Measurements from ENCODE around the gene MTRR. TPM values are rescaled to one million over a fixed set of nuclear protein-coding genes. Genes with fewer than 3 reads are reported as not detected.

The MTRR gene
- polyA plus RNA-seq, 1 of the 3 experiments (the other 2 are of a cell fraction) = 18.4 TPM

DNA sequence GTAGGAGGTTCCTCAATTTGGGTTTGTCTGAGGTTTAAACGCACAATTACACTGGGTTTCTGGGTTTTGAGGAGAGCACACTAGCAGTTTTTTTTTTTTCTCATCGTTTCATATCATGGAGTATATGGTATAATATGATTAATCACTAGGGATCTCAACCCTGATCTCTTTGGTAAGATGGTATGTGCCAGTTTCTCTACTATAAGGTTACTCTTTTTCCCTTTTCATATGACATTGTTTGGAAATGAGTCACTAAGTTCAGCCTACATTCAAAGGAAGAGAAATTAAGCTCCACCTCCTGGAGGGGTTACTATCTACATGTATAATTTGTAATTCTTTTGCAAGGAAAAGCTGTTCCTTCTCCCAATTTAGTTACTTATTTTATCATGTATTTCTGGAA lies 35.2 kb downstream of the MTRR start:
- no peak for DNase-seq
- H2AFZ ChIP-seq (ENCODE audit: low read depth) = no peak overlapping the region
- H4K20me1 ChIP-seq (ENCODE audit: insufficient read depth) = no peaks in the 10 kb centered on the region
- H3K4me3 ChIP-seq (ENCODE audit: low read depth in 2 of 2, low read length in 1 of 2) = no peak overlapping the region
- H3K79me2 ChIP-seq (ENCODE audit: insufficient read depth) = no peaks in the 10 kb centered on the region
- 69% methylated on average over 2 of the region's 2 CpGs for WGBS (ENCODE audit: low lambda C conversion rate)
- H3K27ac ChIP-seq (ENCODE audit: low read depth in 2 of 2, low read length in 1 of 2) = no peak overlapping the region; a peak in 1 of 4 replicates
- peaks cover 6% of the 10 kb centered on the region for H3F3A ChIP-seq (replicated peaks; ENCODE audit: insufficient read depth)
- H3K4me1 ChIP-seq (ENCODE audit: control insufficient read depth in 1 of 2, insufficient read depth in 2 of 2, low read depth in 1 of 2, low read length in 1 of 2) = peaks cover 0 to 5% of the 10 kb centered on the region in 2 experiments; a peak in 1 of 4 replicates
- POLR2A ChIA-PET = no interaction called here
- no peaks in the 10 kb centered on the region; the same call in 1 of the 2 replicates for H3K9me3 ChIP-seq
- peak; percentile 49; the same call in 1 of the 2 replicates for TF ChIP-seq FOSL2 (IDR thresholded peaks at IDR 0.05; ENCODE audit: borderline replicate concordance, low read depth)
- TF ChIP-seq POLR2AphosphoS5 (IDR thresholded peaks at IDR 0.05; ENCODE audit: low read depth, low read length) = no peak
- TF ChIP-seq, protein P1, sequence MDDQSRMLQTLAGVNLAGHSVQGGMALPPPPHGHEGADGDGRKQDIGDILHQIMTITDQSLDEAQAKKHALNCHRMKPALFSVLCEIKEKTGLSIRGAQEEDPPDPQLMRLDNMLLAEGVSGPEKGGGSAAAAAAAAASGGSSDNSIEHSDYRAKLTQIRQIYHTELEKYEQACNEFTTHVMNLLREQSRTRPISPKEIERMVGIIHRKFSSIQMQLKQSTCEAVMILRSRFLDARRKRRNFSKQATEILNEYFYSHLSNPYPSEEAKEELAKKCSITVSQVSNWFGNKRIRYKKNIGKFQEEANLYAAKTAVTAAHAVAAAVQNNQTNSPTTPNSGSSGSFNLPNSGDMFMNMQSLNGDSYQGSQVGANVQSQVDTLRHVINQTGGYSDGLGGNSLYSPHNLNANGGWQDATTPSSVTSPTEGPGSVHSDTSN (IDR thresholded peaks at IDR 0.05) = peak; percentile 45; the same call in 1 of the 2 replicates
- TF ChIP-seq JUND (IDR thresholded peaks at IDR 0.05) = peak; percentile 69
- no peak overlapping the region for H3K4me2 ChIP-seq
- H3K36me3 ChIP-seq (replicated peaks in 1 of 2; ENCODE audit: control insufficient read depth in 1 of 2, insufficient read depth in 2 of 2, low read length in 1 of 2) = peaks cover 37 to 50% of the 10 kb centered on the region in 2 experiments
- H3K27me3 ChIP-seq (ENCODE audit: insufficient read depth) = no peaks in the 10 kb centered on the region
- no peak overlapping the region for H3K9ac ChIP-seq
- CTCF ChIA-PET = interaction anchor here (1.6 to 1.7 kb wide), 2 partner anchors 17 to 23 kb away, joined by 4 to 5 read pairs; no protein-coding TSS in a partner anchor
- no peaks in the 10 kb centered on the region for H3K9me2 ChIP-seq

DNA sequence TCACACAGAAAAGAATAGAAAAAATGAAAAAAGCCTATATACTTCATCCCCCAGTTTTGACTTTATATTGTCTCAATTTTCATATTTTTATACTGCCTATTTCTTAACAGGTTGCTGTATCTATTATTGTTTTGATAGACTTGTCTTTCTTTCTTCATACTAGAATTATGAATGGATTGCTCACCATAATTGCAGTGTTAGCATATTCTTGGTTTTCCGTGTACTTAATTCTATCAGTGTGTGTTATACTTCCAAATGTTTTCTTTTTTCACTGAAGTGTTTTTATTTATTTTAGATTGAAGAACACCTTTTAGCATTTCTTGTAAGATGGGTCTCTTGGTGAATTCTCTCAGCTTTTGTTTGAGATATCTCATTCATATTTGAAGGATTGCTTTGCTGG lies 38.7 kb downstream of the MTRR start:
- H3F3A ChIP-seq (replicated peaks; ENCODE audit: insufficient read depth) = peaks cover 6% of the 10 kb centered on the region
- H3K4me2 ChIP-seq = no peak overlapping the region
- H3K36me3 ChIP-seq (replicated peaks in 1 of 2; ENCODE audit: control insufficient read depth in 1 of 2, insufficient read depth in 2 of 2, low read length in 1 of 2) = peaks cover 3 to 38% of the 10 kb centered on the region in 2 experiments
- no peak overlapping the region for H3K27ac ChIP-seq (ENCODE audit: low read depth in 2 of 2, low read length in 1 of 2)
- H3K4me1 ChIP-seq (ENCODE audit: control insufficient read depth in 1 of 2, insufficient read depth in 2 of 2, low read depth in 1 of 2, low read length in 1 of 2) = peaks cover 0 to 5% of the 10 kb centered on the region in 2 experiments; a peak in 1 of 4 replicates
- H3K4me3 ChIP-seq (ENCODE audit: low read depth in 2 of 2, low read length in 1 of 2) = no peak overlapping the region
- H3K27me3 ChIP-seq (ENCODE audit: insufficient read depth) = no peaks in the 10 kb centered on the region
- no peaks in the 10 kb centered on the region; the same call in 1 of the 2 replicates for H3K9me3 ChIP-seq
- ChIA-PET CTCF (interaction anchor here (1.9 kb wide), 1 partner anchor 21 kb away, joined by 6 read pairs; no protein-coding TSS in a partner anchor), POLR2A (no interaction called here)
- no peak overlapping the region for H2AFZ ChIP-seq (ENCODE audit: low read depth)
- H3K79me2 ChIP-seq (ENCODE audit: insufficient read depth) = no peaks in the 10 kb centered on the region
- 97% methylated on average over 1 of the region's 1 CpG for WGBS (ENCODE audit: low lambda C conversion rate)
- no peak for TF ChIP-seq TEAD4 (IDR thresholded peaks at IDR 0.05; ENCODE audit: borderline replicate concordance, insufficient read depth)
- TF ChIP-seq FOXJ3 (CRISPR knock-in tag; IDR thresholded peaks at IDR 0.05) = no peak
- TF ChIP-seq TAF1 (IDR thresholded peaks at IDR 0.05; ENCODE audit: borderline replicate concordance, low read depth, low read length) = no peak
- no peak for TF ChIP-seq MXI1 (IDR thresholded peaks at IDR 0.05; ENCODE audit: low read depth, low read length)
- no peak for TF ChIP-seq CHD2 (IDR thresholded peaks at IDR 0.05; ENCODE audit: low read length, partially characterized antibody)
- no peak for TF ChIP-seq GATA2 (CRISPR knock-in tag; IDR thresholded peaks at IDR 0.05)
- no peak for TF ChIP-seq EP300 (IDR thresholded peaks at IDR 0.05; ENCODE audit: borderline replicate concordance in 1 of 2, low read depth in 1 of 2, low read length in 1 of 2)
- no peak for TF ChIP-seq NFIC (IDR thresholded peaks at IDR 0.05; ENCODE audit: borderline replicate concordance)
- no peak for TF ChIP-seq SIN3A (IDR thresholded peaks at IDR 0.05; ENCODE audit: borderline replicate concordance, low read depth, low read length)
- no peak for TF ChIP-seq GABPA (IDR thresholded peaks at IDR 0.05; ENCODE audit: low read depth)
- TF ChIP-seq YY1 (IDR thresholded peaks at IDR 0.05; ENCODE audit: low read depth) = no peak
- TF ChIP-seq TCF12 (IDR thresholded peaks at IDR 0.05) = no peak
- TF ChIP-seq NRF1 (IDR thresholded peaks at IDR 0.05; ENCODE audit: low read depth, low read length) = no peak
- TF ChIP-seq, protein P2, sequence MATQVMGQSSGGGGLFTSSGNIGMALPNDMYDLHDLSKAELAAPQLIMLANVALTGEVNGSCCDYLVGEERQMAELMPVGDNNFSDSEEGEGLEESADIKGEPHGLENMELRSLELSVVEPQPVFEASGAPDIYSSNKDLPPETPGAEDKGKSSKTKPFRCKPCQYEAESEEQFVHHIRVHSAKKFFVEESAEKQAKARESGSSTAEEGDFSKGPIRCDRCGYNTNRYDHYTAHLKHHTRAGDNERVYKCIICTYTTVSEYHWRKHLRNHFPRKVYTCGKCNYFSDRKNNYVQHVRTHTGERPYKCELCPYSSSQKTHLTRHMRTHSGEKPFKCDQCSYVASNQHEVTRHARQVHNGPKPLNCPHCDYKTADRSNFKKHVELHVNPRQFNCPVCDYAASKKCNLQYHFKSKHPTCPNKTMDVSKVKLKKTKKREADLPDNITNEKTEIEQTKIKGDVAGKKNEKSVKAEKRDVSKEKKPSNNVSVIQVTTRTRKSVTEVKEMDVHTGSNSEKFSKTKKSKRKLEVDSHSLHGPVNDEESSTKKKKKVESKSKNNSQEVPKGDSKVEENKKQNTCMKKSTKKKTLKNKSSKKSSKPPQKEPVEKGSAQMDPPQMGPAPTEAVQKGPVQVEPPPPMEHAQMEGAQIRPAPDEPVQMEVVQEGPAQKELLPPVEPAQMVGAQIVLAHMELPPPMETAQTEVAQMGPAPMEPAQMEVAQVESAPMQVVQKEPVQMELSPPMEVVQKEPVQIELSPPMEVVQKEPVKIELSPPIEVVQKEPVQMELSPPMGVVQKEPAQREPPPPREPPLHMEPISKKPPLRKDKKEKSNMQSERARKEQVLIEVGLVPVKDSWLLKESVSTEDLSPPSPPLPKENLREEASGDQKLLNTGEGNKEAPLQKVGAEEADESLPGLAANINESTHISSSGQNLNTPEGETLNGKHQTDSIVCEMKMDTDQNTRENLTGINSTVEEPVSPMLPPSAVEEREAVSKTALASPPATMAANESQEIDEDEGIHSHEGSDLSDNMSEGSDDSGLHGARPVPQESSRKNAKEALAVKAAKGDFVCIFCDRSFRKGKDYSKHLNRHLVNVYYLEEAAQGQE (IDR thresholded peaks at IDR 0.05; ENCODE audit: low read depth, low read length) = no peak
- no peak for DNase-seq
- no peaks in the 10 kb centered on the region for H3K9me2 ChIP-seq
- no peaks in the 10 kb centered on the region for H4K20me1 ChIP-seq (ENCODE audit: insufficient read depth)
- H3K9ac ChIP-seq = no peak overlapping the region
